GM12864 (cell line): ENCODE measurements around the gene RHOT1.
"Not testable (repeated sequence)": the region's sequence is repeated elsewhere in the genome, so short reads cannot be mapped to it uniquely, and the experiment has no call there.

Experiments used
- DNase-seq: peaks from one replicate; pipeline ENCODE4 v3.0.0-alpha.2; 2011; ENCODE audit warnings: low read depth
- H3K4me3 ChIP-seq: 2 replicates; pipeline ENCODE4 v1.5.1; 2011; ENCODE audit warnings: mild to moderate bottlenecking, low read depth, low read length, control low read depth
- CTCF ChIP-seq: IDR thresholded peaks from 2 replicates; pipeline ENCODE4 v1.5.1; 2011; ENCODE audit warnings: low read depth, mild to moderate bottlenecking, moderate library complexity, low read length, control low read depth, inconsistent platforms; ENCODE audit errors: missing control alignments

RHOT1 gene

GRCh38 chr17:32104158-32104557 lies 38.1 kb upstream of the RHOT1 start:
- H3K4me3 ChIP-seq = no peak overlapping the region
- TF ChIP-seq CTCF = no peak
- DNase-seq = no peak

GRCh38 chr17:32106471-32106981 lies 35.8 kb upstream of the RHOT1 start:
- H3K4me3 ChIP-seq, DNase-seq: not testable (repeated sequence)

- not testable (repeated sequence) for DNase-seq, H3K4me3 ChIP-seq
Measured at GRCh38 chr17:32107194-32107593, 35.1 kb upstream of the RHOT1 start.

GRCh38 chr17:32110596-32110995 lies 31.7 kb upstream of the RHOT1 start:
- TF ChIP-seq CTCF = no peak
- DNase-seq = no peak
- no peak overlapping the region for H3K4me3 ChIP-seq

GRCh38 chr17:32111141-32111771 lies 31.0 kb upstream of the RHOT1 start:
- peak; percentile 47 for TF ChIP-seq CTCF
- H3K4me3 ChIP-seq = no peak overlapping the region
- no peak for DNase-seq

GRCh38 chr17:32112416-32112815 lies 29.9 kb upstream of the RHOT1 start:
- no peak for DNase-seq
- no peak for TF ChIP-seq CTCF
- no peak overlapping the region for H3K4me3 ChIP-seq

- DNase-seq = no peak
- H3K4me3 ChIP-seq = no peak overlapping the region
- TF ChIP-seq CTCF = no peak
Measured at GRCh38 chr17:32114536-32114935, 27.8 kb upstream of the RHOT1 start.

GRCh38 chr17:32115546-32115945 lies 26.8 kb upstream of the RHOT1 start:
- not testable (repeated sequence) for H3K4me3 ChIP-seq, DNase-seq
